Stimulated activated CD4-positive, alpha-beta T cell treated with anti-CD3 and anti-CD28 coated beads, Interleukin-1b, Interleukin-23, amount 100 ng/mL, for 48 hours (primary cell): Measurements from ENCODE around the gene NGEF.
"Not testable (repeated sequence)": the region's sequence is repeated elsewhere in the genome, so short reads cannot be mapped to it uniquely, and the experiment has no call there.

Source experiments
- DNase-seq: peaks from one replicate; pipeline ENCODE4 v3.0.0-alpha.2; 2020

The NGEF gene

GRCh38 chr2:232925153-232925820 is 87.8 kb downstream of the NGEF start:
- DNase-seq = no peak

GRCh38 chr2:232924433-232924832 is 88.6 kb downstream of the NGEF start:
- no peak for DNase-seq

- DNase-seq = no peak
These were observed 92.3 kb downstream of the NGEF start for GRCh38 chr2:232920760-232921159.

- DNase-seq = no peak
These were observed 93.0 kb downstream of the NGEF start for GRCh38 chr2:232920055-232920454.

- DNase-seq = no peak
These were observed 93.9 kb downstream of the NGEF start for GRCh38 chr2:232919141-232919540.

- no peak for DNase-seq
These were observed 99.2 kb downstream of the NGEF start for GRCh38 chr2:232913903-232914302.

GRCh38 chr2:232911712-232912277 is 101.3 kb downstream of the NGEF start:
- DNase-seq = no peak

GRCh38 chr2:232910376-232910775 is 102.7 kb downstream of the NGEF start:
- DNase-seq = no peak

GRCh38 chr2:232908695-232909094 is 104.4 kb downstream of the NGEF start:
- no peak for DNase-seq

- DNase-seq = not testable (repeated sequence)
These were observed 105.4 kb downstream of the NGEF start for GRCh38 chr2:232907718-232908085.

- not testable (repeated sequence) for DNase-seq
These were observed 106.0 kb downstream of the NGEF start for GRCh38 chr2:232906867-232907717.

- no peak for DNase-seq
These were observed 109.1 kb downstream of the NGEF start for GRCh38 chr2:232903989-232904388.

- DNase-seq = peak; percentile 74
These were observed 111.1 kb downstream of the NGEF start for GRCh38 chr2:232901736-232902578.

- no peak for DNase-seq
These were observed 112.0 kb downstream of the NGEF start for GRCh38 chr2:232900811-232901735.

GRCh38 chr2:232898592-232899543 is 114.2 kb downstream of the NGEF start:
- no peak for DNase-seq

GRCh38 chr2:232897598-232898408 is 115.3 kb downstream of the NGEF start:
- DNase-seq = peak; percentile 76

- DNase-seq = no peak
These were observed 116.1 kb downstream of the NGEF start for GRCh38 chr2:232896720-232897597.

GRCh38 chr2:232896111-232896510 is 116.9 kb downstream of the NGEF start:
- DNase-seq = no peak

- DNase-seq = no peak
These were observed 118.3 kb downstream of the NGEF start for GRCh38 chr2:232894746-232895145.
